WTC11 (cell line): Measurements from ENCODE around the gene SLC38A6. TPM values are rescaled to one million over a fixed set of nuclear protein-coding genes. Genes with fewer than 3 reads are reported as not detected.

ENCODE experiments used
- ATAC-seq: fragments of 200-7000 bp; cut with Tn5 transposase; 2 replicates; pipeline ENCODE4 v1.10.0; 2021; ENCODE audit warnings: mild to moderate bottlenecking, moderate library complexity
- CTCF ChIA-PET: fragments of 300-600 bp; sonication (Branson Sonifier 250); formaldehyde crosslinking; loops from one replicate; lab custom pipeline; 2021; ENCODE audit warnings: antibody characterized with exemption; lab: Charles Lee
- POLR2A ChIA-PET: fragments of 350-600 bp; sonication (Branson Sonifier 250); formaldehyde crosslinking; loops from one replicate; lab custom pipeline; 2021; ENCODE audit warnings: antibody characterized with exemption; lab: Charles Lee
- DNase-seq: peaks from one replicate; pipeline ENCODE4 v3.0.0; 2021; ENCODE audit warnings: low spot score
- H3K27ac Mint-ChIP-seq: 2 replicates; pipeline ENCODE4 v1.8.0; 2021; ENCODE audit warnings: mixed read lengths
- H3K27me3 Mint-ChIP-seq: 2 replicates; pipeline ENCODE4 v1.8.0; 2021; ENCODE audit warnings: low read depth, mild to moderate bottlenecking, moderate library complexity, mixed read lengths
- H3K36me3 Mint-ChIP-seq: 2 replicates; pipeline ENCODE4 v1.8.0; 2021; ENCODE audit warnings: mixed read lengths
- H3K4me1 Mint-ChIP-seq: 2 replicates; pipeline ENCODE4 v1.8.0; 2022; ENCODE audit warnings: mixed read lengths
- H3K4me3 Mint-ChIP-seq: 2 replicates; pipeline ENCODE4 v1.8.0; 2021; ENCODE audit warnings: mild to moderate bottlenecking, moderate library complexity, mixed read lengths
- H3K9me3 Mint-ChIP-seq: 2 replicates; pipeline ENCODE4 v1.8.0; 2021; ENCODE audit warnings: mixed read lengths
- ATF1 ChIP-seq: sonication (generic); formaldehyde crosslinking; IDR thresholded peaks from 2 replicates; pipeline ENCODE4 v1.8.1; 2023; ENCODE audit warnings: mild to moderate bottlenecking, moderate library complexity, missing genetic modification reagents
- ATF2 ChIP-seq: sonication (generic); formaldehyde crosslinking; IDR thresholded peaks from 2 replicates; pipeline ENCODE4 v1.8.1; 2022; ENCODE audit warnings: low read depth, missing genetic modification reagents, borderline replicate concordance
- ATF3 ChIP-seq: sonication (generic); formaldehyde crosslinking; conservative IDR thresholded peaks from 2 replicates; pipeline ENCODE4 v1.8.1; 2022; ENCODE audit warnings: mild to moderate bottlenecking, missing genetic modification reagents
- CBFB ChIP-seq: sonication (generic); formaldehyde crosslinking; IDR thresholded peaks from 2 replicates; pipeline ENCODE4 v1.8.1; 2022; ENCODE audit warnings: mild to moderate bottlenecking, low read depth, missing genetic modification reagents
- CDX4 ChIP-seq: fragments of 250-450 bp; sonication (Bioruptor Pico); IDR thresholded peaks from 2 replicates; pipeline ENCODE4 v1.9.0; 2021; ENCODE audit warnings: moderate library complexity, mild to moderate bottlenecking, inconsistent platforms, borderline replicate concordance
- CREB1 ChIP-seq: sonication (generic); formaldehyde crosslinking; IDR thresholded peaks from 2 replicates; pipeline ENCODE4 v1.8.0; 2023; ENCODE audit warnings: mild to moderate bottlenecking, missing genetic modification reagents
- CTCF ChIP-seq: fragments of 200-600 bp; IDR thresholded peaks from 2 replicates; pipeline ENCODE4 v1.8.0; 2022; ENCODE audit warnings: antibody characterized with exemption
- E2F5 ChIP-seq: sonication (generic); formaldehyde crosslinking; IDR thresholded peaks from 2 replicates; pipeline ENCODE4 v1.8.1; 2022; ENCODE audit warnings: mild to moderate bottlenecking, moderate library complexity, missing genetic modification reagents
- ELF4 ChIP-seq: sonication (generic); formaldehyde crosslinking; IDR thresholded peaks from 2 replicates; pipeline ENCODE4 v1.8.1; 2022; ENCODE audit warnings: low read depth, mild to moderate bottlenecking, moderate library complexity, missing genetic modification reagents
- FOXJ3 ChIP-seq: sonication (generic); formaldehyde crosslinking; IDR thresholded peaks from 2 replicates; pipeline ENCODE4 v1.9.0; 2021; ENCODE audit warnings: missing genetic modification reagents, mild to moderate bottlenecking, borderline replicate concordance
- HMGA2 ChIP-seq: fragments of 250-450 bp; sonication (Bioruptor Pico); IDR thresholded peaks from 2 replicates; pipeline ENCODE4 v1.4.0; 2021; ENCODE audit warnings: mild to moderate bottlenecking, moderate library complexity
- IRF2 ChIP-seq: sonication (generic); formaldehyde crosslinking; IDR thresholded peaks from 2 replicates; pipeline ENCODE4 v1.8.0; 2022; ENCODE audit warnings: low read depth, missing genetic modification reagents, borderline replicate concordance
- NFE2L1 ChIP-seq: sonication (generic); formaldehyde crosslinking; IDR thresholded peaks from 2 replicates; pipeline ENCODE4 v1.8.1; 2023; ENCODE audit warnings: missing genetic modification reagents
- NFYB ChIP-seq: sonication (generic); formaldehyde crosslinking; conservative IDR thresholded peaks from 2 replicates; pipeline ENCODE4 v1.8.0; 2022; ENCODE audit warnings: low read depth, missing genetic modification reagents
- SMAD4 ChIP-seq: sonication (generic); formaldehyde crosslinking; IDR thresholded peaks from 2 replicates; pipeline ENCODE4 v1.8.0; 2022; ENCODE audit warnings: mild to moderate bottlenecking, missing genetic modification reagents
- TEAD4 ChIP-seq: sonication (generic); formaldehyde crosslinking; IDR thresholded peaks from 2 replicates; pipeline ENCODE4 v1.8.0; 2022; ENCODE audit warnings: mild to moderate bottlenecking, missing genetic modification reagents
- ZNF232 ChIP-seq: sonication (generic); formaldehyde crosslinking; IDR thresholded peaks from 2 replicates; pipeline ENCODE4 v1.8.0; 2022; ENCODE audit warnings: mild to moderate bottlenecking, missing genetic modification reagents
- ZNF281 ChIP-seq: sonication (generic); formaldehyde crosslinking; IDR thresholded peaks from 2 replicates; pipeline ENCODE4 v1.8.0; 2023; ENCODE audit warnings: mild to moderate bottlenecking, missing genetic modification reagents
- ZNF317 ChIP-seq: sonication (generic); formaldehyde crosslinking; IDR thresholded peaks from 2 replicates; pipeline ENCODE4 v1.8.1; 2023; ENCODE audit warnings: low read depth, mild to moderate bottlenecking, moderate library complexity, missing genetic modification reagents, borderline replicate concordance
- ZNF423 ChIP-seq: fragments of 250-450 bp; sonication (Bioruptor Pico); IDR thresholded peaks from 2 replicates; pipeline ENCODE4 v2.1.2; 2022; ENCODE audit warnings: mild to moderate bottlenecking, moderate library complexity
- total RNA-seq: library from RNA; stranded (reverse); gene quantifications from 3 replicates; pipeline ENCODE4 v1.2.3, GENCODE V29; 2021

Gene SLC38A6
- total RNA-seq, 1 experiment from 2014 or later, result 8.7 TPM

- CTCF ChIA-PET, result no interaction called here
- no peak for ATAC-seq
- POLR2A ChIA-PET, result no interaction called here
These were observed 52.0 kb downstream of the SLC38A6 start for GRCh38 chr14:61033054-61033453.

GRCh38 chr14:61033855-61034254, 52.8 kb downstream of the SLC38A6 start:
- Mint-ChIP-seq H3K27ac (no peak overlapping the region), H3K4me3 (no peak overlapping the region), H3K27me3 (no peaks in the 10 kb centered on the region; the same call in 1 of the 2 replicates), H3K36me3 (no peaks in the 10 kb centered on the region), H3K9me3 (no peaks in the 10 kb centered on the region), H3K4me1 (no peaks in the 10 kb centered on the region; the same call in 1 of the 2 replicates)
- ChIA-PET CTCF (interaction anchor here (0.6 to 0.9 kb wide), 2 partner anchors 219 to 1664 kb away, joined by 3 to 4 read pairs; no protein-coding TSS in a partner anchor), POLR2A (no interaction called here)
- DNase-seq, result no peak
- TF ChIP-seq CREB1, result no peak
- TF ChIP-seq TEAD4 (CRISPR knock-in tag), result no peak
- TF ChIP-seq ZNF423 (CRISPR knock-in tag), result no peak
- no peak for TF ChIP-seq FOXJ3 (CRISPR knock-in tag)
- TF ChIP-seq ATF3 (CRISPR knock-in tag), result no peak
- no peak for TF ChIP-seq NFE2L1 (CRISPR knock-in tag)
- TF ChIP-seq E2F5, result no peak
- no peak for TF ChIP-seq ATF2 (CRISPR knock-in tag)
- no peak for TF ChIP-seq ATF1 (CRISPR knock-in tag)
- no peak for TF ChIP-seq SMAD4 (CRISPR knock-in tag)
- no peak for TF ChIP-seq ELF4 (CRISPR knock-in tag)
- no peak for TF ChIP-seq IRF2
- TF ChIP-seq ZNF281 (CRISPR knock-in tag), result no peak
- no peak for TF ChIP-seq NFYB (CRISPR knock-in tag)
- TF ChIP-seq CTCF, result no peak
- TF ChIP-seq HMGA2 (CRISPR knock-in tag), result no peak
- TF ChIP-seq CDX4 (CRISPR knock-in tag), result no peak
- no peak for TF ChIP-seq ZNF232 (CRISPR knock-in tag)
- TF ChIP-seq ZNF317 (CRISPR knock-in tag), result no peak
- TF ChIP-seq CBFB (CRISPR knock-in tag), result no peak
- ATAC-seq, result no peak

More at GRCh38 chr14:61033054-61033453, 52.0 kb downstream of the SLC38A6 start:
- Mint-ChIP-seq H3K9me3 (no peaks in the 10 kb centered on the region), H3K27me3 (no peaks in the 10 kb centered on the region; the same call in 1 of the 2 replicates), H3K4me1 (no peaks in the 10 kb centered on the region; the same call in 1 of the 2 replicates), H3K36me3 (no peaks in the 10 kb centered on the region), H3K27ac (no peak overlapping the region), H3K4me3 (no peak overlapping the region)
- TF ChIP-seq CREB1 (no peak), CBFB (CRISPR knock-in tag) (no peak)
- no peak for DNase-seq
